Transverse colon (tissue), 4 donors: ENCODE results near the gene ZNF407.

Source experiments
- EP300 ChIP-seq: sonication (generic); formaldehyde crosslinking; IDR thresholded peaks from one replicate; pipeline ENCODE4 v1.6.1; 2017; ENCODE audit warnings: antibody characterized with exemption, low read depth
- POLR2A ChIP-seq: fragments of 450-650 bp; IDR thresholded peaks from one replicate; pipeline ENCODE4 v1.6.1; 2016; ENCODE audit warnings: antibody characterized with exemption, mild to moderate bottlenecking, moderate library complexity
- POLR2AphosphoS5 ChIP-seq, 3 donors: sonication (generic); formaldehyde crosslinking; IDR thresholded peaks; one replicate each; pipeline ENCODE4 v1.6.1; 2016; ENCODE audit warnings: antibody characterized with exemption in 3 of 3
- TF ChIP-seq, protein P1 (sequence below), 5 experiments: fragments of 200-600 bp in 3 of 5; fragments of 450-650 bp in 2 of 5; sonication (generic) in 3 of 5; IDR thresholded peaks; 1 replicate in 2 of 5; 2 replicates in 3 of 5; pipeline ENCODE4 v1.5.1; 2016 to 2017; ENCODE audit warnings: antibody characterized with exemption in 5 of 5, inconsistent platforms in 3 of 5, mild to moderate bottlenecking in 2 of 5, moderate library complexity in 1 of 5

DNA sequence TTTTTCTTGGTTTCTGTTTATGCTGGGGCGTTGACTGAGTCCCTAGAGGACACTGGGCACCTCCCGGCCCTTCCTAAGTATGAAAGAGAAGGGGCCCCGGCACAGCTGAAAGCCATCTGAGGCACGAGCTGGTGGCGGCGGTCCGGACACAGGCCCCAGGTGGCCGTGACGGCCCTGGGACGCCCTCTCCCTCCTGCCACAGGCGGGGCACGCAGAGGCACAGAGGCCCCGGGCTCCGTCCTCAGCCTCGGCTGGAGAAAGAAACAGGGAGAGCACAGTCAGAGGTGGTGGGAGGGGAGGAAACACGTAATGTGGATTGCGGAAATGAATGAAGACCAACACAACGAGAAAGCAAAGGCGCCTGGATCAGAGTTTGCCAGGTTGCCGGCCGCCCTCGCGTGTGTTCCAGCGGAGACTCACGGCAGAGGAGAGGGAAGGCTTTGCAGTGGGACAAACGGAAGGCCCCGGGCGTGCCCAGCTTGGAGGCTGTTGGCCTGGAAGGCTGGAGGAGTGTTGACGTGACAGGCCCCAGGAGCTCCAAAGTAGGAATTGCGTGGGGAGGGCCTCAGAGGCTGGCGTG is 492.2 kb downstream of the ZNF407 start:
- TF ChIP-seq POLR2A: no peak
- TF ChIP-seq, protein P1, sequence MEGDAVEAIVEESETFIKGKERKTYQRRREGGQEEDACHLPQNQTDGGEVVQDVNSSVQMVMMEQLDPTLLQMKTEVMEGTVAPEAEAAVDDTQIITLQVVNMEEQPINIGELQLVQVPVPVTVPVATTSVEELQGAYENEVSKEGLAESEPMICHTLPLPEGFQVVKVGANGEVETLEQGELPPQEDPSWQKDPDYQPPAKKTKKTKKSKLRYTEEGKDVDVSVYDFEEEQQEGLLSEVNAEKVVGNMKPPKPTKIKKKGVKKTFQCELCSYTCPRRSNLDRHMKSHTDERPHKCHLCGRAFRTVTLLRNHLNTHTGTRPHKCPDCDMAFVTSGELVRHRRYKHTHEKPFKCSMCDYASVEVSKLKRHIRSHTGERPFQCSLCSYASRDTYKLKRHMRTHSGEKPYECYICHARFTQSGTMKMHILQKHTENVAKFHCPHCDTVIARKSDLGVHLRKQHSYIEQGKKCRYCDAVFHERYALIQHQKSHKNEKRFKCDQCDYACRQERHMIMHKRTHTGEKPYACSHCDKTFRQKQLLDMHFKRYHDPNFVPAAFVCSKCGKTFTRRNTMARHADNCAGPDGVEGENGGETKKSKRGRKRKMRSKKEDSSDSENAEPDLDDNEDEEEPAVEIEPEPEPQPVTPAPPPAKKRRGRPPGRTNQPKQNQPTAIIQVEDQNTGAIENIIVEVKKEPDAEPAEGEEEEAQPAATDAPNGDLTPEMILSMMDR (IDR thresholded peaks at IDR 0.05): no peak
- no peak for TF ChIP-seq EP300
- TF ChIP-seq POLR2AphosphoS5 (IDR thresholded peaks at IDR 0.05): no peak
